IMR-90 (cell line): ENCODE data around the gene AGXT2. TPM values are rescaled to one million over a fixed set of nuclear protein-coding genes. Genes with fewer than 3 reads are reported as not detected.

Experiments used
- ATAC-seq: fragments of 200-7000 bp; cut with Tn5 transposase; 2 replicates; pipeline ENCODE4 v1.9.1; 2020; ENCODE audit warnings: low read depth, mild to moderate bottlenecking, moderate library complexity
- BruUV-seq: library from RNA; stranded (reverse); fragments of 400-500 nt; replicated peaks from 2 replicates; lab custom pipeline; 2021; lab: Mats Ljungman, UMichigan
- CTCF ChIA-PET: fragments of 300-600 bp; formaldehyde crosslinking; extraction: SDS; loops from one replicate; lab custom pipeline; 2021; ENCODE audit warnings: antibody characterized with exemption; lab: Yijun Ruan, JAX
- POLR2A ChIA-PET: fragments of 300-600 bp; sonication (Branson Sonifier 250); formaldehyde crosslinking; loops from one replicate; lab custom pipeline; 2022; ENCODE audit warnings: antibody characterized with exemption; ENCODE audit not compliant: unreplicated experiment; lab: Charles Lee
- DNase-seq: peaks from one replicate; pipeline ENCODE4 v3.0.0; 2013
- H2AFZ ChIP-seq: replicated peaks from 2 replicates; pipeline ENCODE3; 2013; ENCODE audit warnings: low read length, mild to moderate bottlenecking; ENCODE audit not compliant: poor library complexity
- H2AK5ac ChIP-seq: 2 replicates; pipeline ENCODE4 v1.6.1; 2013; ENCODE audit warnings: low read depth, low read length, inconsistent platforms
- H2AK9ac ChIP-seq: replicated peaks from 2 replicates; pipeline ENCODE3; 2013; ENCODE audit warnings: mild to moderate bottlenecking, low read depth, low read length, moderate library complexity; ENCODE audit not compliant: poor library complexity
- H2BK120ac ChIP-seq: 2 replicates; pipeline ENCODE4 v1.6.1; 2013; ENCODE audit warnings: low read depth, low read length, inconsistent platforms
- H2BK15ac ChIP-seq: 3 replicates; pipeline ENCODE4 v1.6.1; 2013; ENCODE audit warnings: low read depth, low read length, inconsistent platforms
- H2BK20ac ChIP-seq: 2 replicates; pipeline ENCODE4 v1.6.1; 2013; ENCODE audit warnings: low read depth, mild to moderate bottlenecking, inconsistent platforms, low read length, moderate library complexity
- H2BK5ac ChIP-seq: 2 replicates; pipeline ENCODE4 v1.6.1; 2013; ENCODE audit warnings: mild to moderate bottlenecking, low read depth, low read length, inconsistent platforms; ENCODE audit not compliant: poor library complexity, severe bottlenecking
- H3K14ac ChIP-seq: replicated peaks from 2 replicates; pipeline ENCODE4 v1.6.1; 2013; ENCODE audit warnings: low read depth, low read length, inconsistent platforms
- H3K18ac ChIP-seq: 2 replicates; pipeline ENCODE4 v1.6.1; 2013; ENCODE audit warnings: low read depth, low read length, control low read depth
- H3K23ac ChIP-seq: 2 replicates; pipeline ENCODE4 v1.6.1; 2013; ENCODE audit warnings: low read depth, low read length, inconsistent platforms
- H3K27ac ChIP-seq: 2 replicates; pipeline ENCODE4 v1.5.1; 2013; ENCODE audit warnings: mild to moderate bottlenecking, control low read depth, low read length; ENCODE audit not compliant: insufficient read depth
- H3K27me3 ChIP-seq: 2 replicates; pipeline ENCODE4 v1.6.1; 2013; ENCODE audit warnings: low read length; ENCODE audit not compliant: control insufficient read depth, insufficient read depth
- H3K36me3 ChIP-seq: 2 replicates; pipeline ENCODE4 v1.6.1; 2013; ENCODE audit warnings: low read length, mixed read lengths; ENCODE audit not compliant: control insufficient read depth, insufficient read depth
- H3K4ac ChIP-seq: 2 replicates; pipeline ENCODE4 v1.6.1; 2013; ENCODE audit warnings: low read depth, low read length, inconsistent platforms
- H3K4me1 ChIP-seq: 2 replicates; pipeline ENCODE4 v1.6.1; 2013; ENCODE audit warnings: low read length, mixed read lengths; ENCODE audit not compliant: control insufficient read depth, insufficient read depth
- H3K4me2 ChIP-seq: 2 replicates; pipeline ENCODE4 v1.6.1; 2013; ENCODE audit warnings: low read depth, mild to moderate bottlenecking, control low read depth, low read length, moderate library complexity
- H3K4me3 ChIP-seq: 2 replicates; pipeline ENCODE4 v1.5.1; 2013; ENCODE audit warnings: low read depth, mild to moderate bottlenecking, control low read depth, low read length, moderate library complexity; ENCODE audit not compliant: insufficient read depth
- H3K56ac ChIP-seq: 2 replicates; pipeline ENCODE4 v1.6.1; 2013; ENCODE audit warnings: low read length, inconsistent platforms; ENCODE audit not compliant: insufficient read depth; ENCODE audit errors: extremely low read depth
- H3K79me1 ChIP-seq, 2 experiments: 2 replicates each; pipeline ENCODE4 v1.6.1; 2013; ENCODE audit warnings: low read length in 2 of 2, inconsistent platforms in 1 of 2, low read depth in 1 of 2
- H3K9ac ChIP-seq: 2 replicates; pipeline ENCODE4 v1.6.1; 2013; ENCODE audit warnings: low read depth, low read length, control low read depth
- H3K9me1 ChIP-seq: 2 replicates; pipeline ENCODE4 v1.6.1; 2013; ENCODE audit warnings: low read length, inconsistent platforms; ENCODE audit not compliant: insufficient read depth
- H3K9me3 ChIP-seq: 2 replicates; pipeline ENCODE4 v1.6.1; 2013; ENCODE audit warnings: low read length; ENCODE audit not compliant: control insufficient read depth, insufficient read depth
- H4K20me1 ChIP-seq: 2 replicates; pipeline ENCODE4 v1.6.1; 2013; ENCODE audit warnings: low read length, inconsistent platforms; ENCODE audit not compliant: insufficient read depth
- H4K5ac ChIP-seq: 2 replicates; pipeline ENCODE4 v1.6.1; 2013; ENCODE audit warnings: mild to moderate bottlenecking, low read depth, low read length, control low read depth
- H4K8ac ChIP-seq, 2 experiments: 2 replicates each; pipeline ENCODE4 v1.6.1; 2013; ENCODE audit warnings: low read depth in 2 of 2, low read length in 2 of 2, control low read depth in 1 of 2, inconsistent platforms in 1 of 2
- H4K91ac ChIP-seq: 2 replicates; pipeline ENCODE4 v1.6.1; 2013; ENCODE audit warnings: low read depth, low read length, inconsistent platforms; ENCODE audit not compliant: insufficient read depth
- BHLHE40 ChIP-seq: fragments of 150-350 bp; IDR thresholded peaks from 2 replicates; pipeline ENCODE4 v1.6.1; 2016; ENCODE audit warnings: mild to moderate bottlenecking, low read depth, low read length
- CEBPB ChIP-seq: IDR thresholded peaks from 2 replicates; pipeline ENCODE4 v1.6.1; 2012; ENCODE audit warnings: low read depth, low read length, improper control_type of control experiment
- CHD1 ChIP-seq: IDR thresholded peaks from 2 replicates; pipeline ENCODE4 v1.6.1; 2012; ENCODE audit warnings: low read depth, low read length, improper control_type of control experiment
- FOS ChIP-seq: fragments of 150-350 bp; IDR thresholded peaks from 2 replicates; pipeline ENCODE4 v1.6.1; 2016; ENCODE audit warnings: low read depth, low read length
- MAZ ChIP-seq: IDR thresholded peaks from 2 replicates; pipeline ENCODE4 v1.6.1; 2012; ENCODE audit warnings: low read depth, mild to moderate bottlenecking, low read length, improper control_type of control experiment, moderate library complexity, borderline replicate concordance
- MXI1 ChIP-seq: IDR thresholded peaks from 2 replicates; pipeline ENCODE4 v1.6.1; 2012; ENCODE audit warnings: low read depth, mild to moderate bottlenecking, low read length, moderate library complexity, borderline replicate concordance
- NFE2L2 ChIP-seq: fragments of 150-350 bp; IDR thresholded peaks from 2 replicates; pipeline ENCODE4 v1.6.1; 2016; ENCODE audit warnings: low read depth, mild to moderate bottlenecking, low read length
- RCOR1 ChIP-seq: IDR thresholded peaks from 2 replicates; pipeline ENCODE4 v1.6.1; 2012; ENCODE audit warnings: mild to moderate bottlenecking, low read length, improper control_type of control experiment; ENCODE audit not compliant: insufficient replicate concordance
- SMC3 ChIP-seq: fragments of 150-350 bp; IDR thresholded peaks from 2 replicates; pipeline ENCODE4 v1.6.1; 2016; ENCODE audit warnings: low read depth, mild to moderate bottlenecking, antibody characterized with exemption, low read length, moderate library complexity
- WGBS, 2 experiments: methylation state at CpG; one replicate each; pipeline versions ENCODE4 v1.1.5 to v1.1.7; 2013; ENCODE audit warnings: missing lambda C conversion rate in 2 of 2; ENCODE audit not compliant: insufficient read length in 1 of 2; ENCODE audit errors: extremely low coverage in 2 of 2; 5-methylcytosine and 5-hydroxymethylcytosine counted together
- dilution Hi-C: fragments of 300-500 bp; cut with HindIII; formaldehyde crosslinking; loops from one replicate; pipeline ENCODE4 v1.14.3; 2018; ENCODE audit warnings: low sequenced_read_pairs; ENCODE audit not compliant: unreplicated experiment
- in situ Hi-C: fragments of 300-500 bp; cut with MboI; formaldehyde crosslinking; loops from 3 replicates; pipeline ENCODE4 v1.14.3; 2019; ENCODE audit warnings: low sequenced_read_pairs, inconsistent platforms, mixed read lengths
- intact Hi-C: fragments of 100-400 bp; cut with micrococcal nuclease; formaldehyde crosslinking; loops from 2 replicates; pipeline ENCODE4 v1.10.0; 2022
- polyA plus RNA-seq, 3 experiments: library from polyadenylated mRNA; depleted of rRNA; stranded (reverse); fragments of >200 nt; gene quantifications; 2 replicates each; pipeline ENCODE4 v1.2.3, GENCODE V29; 2012; ENCODE audit warnings: low replicate concordance in 1 of 3
- total RNA-seq: library from RNA; depleted of rRNA; stranded (reverse); fragments of >200 nt; gene quantifications from 2 replicates; pipeline ENCODE4 v1.2.3, GENCODE V29; 2012
- TF ChIP-seq, protein P1 (sequence below): fragments of 150-350 bp; IDR thresholded peaks from 2 replicates; pipeline ENCODE4 v1.6.1; 2016; ENCODE audit warnings: low read depth, mild to moderate bottlenecking, low read length, moderate library complexity, borderline replicate concordance

Gene AGXT2
- total and polyA plus RNA-seq, 2 of the 4 experiments (the other 2 are of a cell fraction): not detected

DNA sequence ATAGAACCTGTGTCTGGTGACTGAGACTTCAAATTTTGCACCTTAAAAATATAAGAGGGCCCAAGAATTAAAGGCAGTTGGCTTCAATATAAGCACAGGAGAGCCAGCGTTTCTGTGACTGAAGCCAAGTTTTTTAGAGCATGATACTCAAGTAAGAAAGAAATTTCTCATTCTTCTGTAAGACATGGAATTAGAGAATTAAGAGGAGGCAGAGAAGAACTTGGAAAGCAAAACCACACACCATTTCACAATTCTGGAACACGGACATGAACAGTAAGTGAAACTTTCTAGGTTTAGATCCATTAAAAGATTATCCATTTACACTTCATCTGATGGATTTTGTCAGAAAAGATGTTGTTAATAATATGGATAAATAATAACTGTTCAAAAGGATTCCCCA is 8.9 kb upstream of the AGXT2 start:
- WGBS, 2 experiments: no CpG with 5 or more reads among the region's 2 CpGs

More for the DNA sequence above, 8.9 kb upstream of the AGXT2 start:
- Histone ChIP-seq H3K79me1 (no peaks in the 10 kb centered on the region), H3K4me1 (0 out of 2 replicates have a peak, but pooled peaks cover 3% of the 10 kb centered on the region), H3K4me2 (no peak overlapping the region), H3K56ac (no peak overlapping the region), H4K91ac (no peak overlapping the region), H3K9me3 (no peaks in the 10 kb centered on the region), H2BK20ac (no peak overlapping the region), H3K27me3 (no peaks in the 10 kb centered on the region; the same call in 1 of the 2 replicates), H2BK5ac (no peak overlapping the region), H2BK120ac (no peak overlapping the region), H2BK15ac (no peak overlapping the region), H3K9me1 (no peaks in the 10 kb centered on the region), H4K5ac (no peak overlapping the region), H2AK5ac (no peak overlapping the region), H3K27ac (no peak overlapping the region), H4K8ac (no peak overlapping the region), H3K36me3 (no peaks in the 10 kb centered on the region), H3K4me3 (no peak overlapping the region), H3K14ac (no peak overlapping the region), H3K18ac (no peak overlapping the region), H3K23ac (no peak overlapping the region), H4K20me1 (no peaks in the 10 kb centered on the region), H3K9ac (no peak overlapping the region), H2AFZ (no peak overlapping the region), H3K4ac (no peak overlapping the region), H2AK9ac (no peak overlapping the region)
- CTCF ChIA-PET: no interaction called here
- BruUV-seq: no TSS peak
- dilution Hi-C loops: no loop called here
- TF ChIP-seq BHLHE40 (no peak), MAZ (no peak), CHD1 (no peak), NFE2L2 (no peak), FOS (no peak), RCOR1 (no peak), SMC3 (no peak), MXI1 (no peak), CEBPB (no peak)
- TF ChIP-seq, protein P1, sequence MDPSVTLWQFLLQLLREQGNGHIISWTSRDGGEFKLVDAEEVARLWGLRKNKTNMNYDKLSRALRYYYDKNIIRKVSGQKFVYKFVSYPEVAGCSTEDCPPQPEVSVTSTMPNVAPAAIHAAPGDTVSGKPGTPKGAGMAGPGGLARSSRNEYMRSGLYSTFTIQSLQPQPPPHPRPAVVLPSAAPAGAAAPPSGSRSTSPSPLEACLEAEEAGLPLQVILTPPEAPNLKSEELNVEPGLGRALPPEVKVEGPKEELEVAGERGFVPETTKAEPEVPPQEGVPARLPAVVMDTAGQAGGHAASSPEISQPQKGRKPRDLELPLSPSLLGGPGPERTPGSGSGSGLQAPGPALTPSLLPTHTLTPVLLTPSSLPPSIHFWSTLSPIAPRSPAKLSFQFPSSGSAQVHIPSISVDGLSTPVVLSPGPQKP: no peak
- in situ Hi-C loops: no loop called here
- no peak for ATAC-seq
- POLR2A ChIA-PET: no interaction called here
- no peak for DNase-seq
- intact Hi-C loops: no loop called here
